ENCODE measurements around the gene NIPSNAP2.

GRCh38 chr7:55977831-55978230 lies 13.4 kb downstream of the NIPSNAP2 start:
- TF ChIP-seq, protein P1, sequence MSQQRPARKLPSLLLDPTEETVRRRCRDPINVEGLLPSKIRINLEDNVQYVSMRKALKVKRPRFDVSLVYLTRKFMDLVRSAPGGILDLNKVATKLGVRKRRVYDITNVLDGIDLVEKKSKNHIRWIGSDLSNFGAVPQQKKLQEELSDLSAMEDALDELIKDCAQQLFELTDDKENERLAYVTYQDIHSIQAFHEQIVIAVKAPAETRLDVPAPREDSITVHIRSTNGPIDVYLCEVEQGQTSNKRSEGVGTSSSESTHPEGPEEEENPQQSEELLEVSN (IDR thresholded peaks at IDR 0.05; ENCODE audit: borderline replicate concordance, low read depth), result no peak
- no peak for TF ChIP-seq JUN (IDR thresholded peaks at IDR 0.05)
- no peak for TF ChIP-seq PHF8 (IDR thresholded peaks at IDR 0.05; ENCODE audit: borderline replicate concordance, low read depth)
- TF ChIP-seq, protein P2, sequence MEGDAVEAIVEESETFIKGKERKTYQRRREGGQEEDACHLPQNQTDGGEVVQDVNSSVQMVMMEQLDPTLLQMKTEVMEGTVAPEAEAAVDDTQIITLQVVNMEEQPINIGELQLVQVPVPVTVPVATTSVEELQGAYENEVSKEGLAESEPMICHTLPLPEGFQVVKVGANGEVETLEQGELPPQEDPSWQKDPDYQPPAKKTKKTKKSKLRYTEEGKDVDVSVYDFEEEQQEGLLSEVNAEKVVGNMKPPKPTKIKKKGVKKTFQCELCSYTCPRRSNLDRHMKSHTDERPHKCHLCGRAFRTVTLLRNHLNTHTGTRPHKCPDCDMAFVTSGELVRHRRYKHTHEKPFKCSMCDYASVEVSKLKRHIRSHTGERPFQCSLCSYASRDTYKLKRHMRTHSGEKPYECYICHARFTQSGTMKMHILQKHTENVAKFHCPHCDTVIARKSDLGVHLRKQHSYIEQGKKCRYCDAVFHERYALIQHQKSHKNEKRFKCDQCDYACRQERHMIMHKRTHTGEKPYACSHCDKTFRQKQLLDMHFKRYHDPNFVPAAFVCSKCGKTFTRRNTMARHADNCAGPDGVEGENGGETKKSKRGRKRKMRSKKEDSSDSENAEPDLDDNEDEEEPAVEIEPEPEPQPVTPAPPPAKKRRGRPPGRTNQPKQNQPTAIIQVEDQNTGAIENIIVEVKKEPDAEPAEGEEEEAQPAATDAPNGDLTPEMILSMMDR (IDR thresholded peaks at IDR 0.05), result no peak
- no peak for TF ChIP-seq MAFK (IDR thresholded peaks at IDR 0.05; ENCODE audit: partially characterized antibody)

Data from A549 (cell line).